Stimulated activated naive B cell treated with anti-CD40 and anti-IgM and Interleukin-4, amounts not matched to agents 10 μg/mL and 1 μg/mL and 100 μg/mL, for 72 hours (primary cell): ENCODE results near the gene MEX3A.
"Not testable (repeated sequence)": the region's sequence is repeated elsewhere in the genome, so short reads cannot be mapped to it uniquely, and the experiment has no call there.

Experiments
- ATAC-seq, 2 donors: fragments of 150-1000 bp; cut with Tn5 transposase; replicated peaks; 2 replicates each; pipeline ENCODE4 v1.10.0; 2021; ENCODE audit warnings: moderate library complexity in 1 of 2
- DNase-seq: peaks from one replicate; pipeline ENCODE4 v3.0.0; 2021
- H3K27ac Mint-ChIP-seq: one replicate; pipeline ENCODE4 v1.8.0; 2022; ENCODE audit warnings: mild to moderate bottlenecking, mixed read lengths
- H3K27me3 Mint-ChIP-seq, 2 donors: one replicate each; pipeline ENCODE4 v1.8.0; 2022; ENCODE audit warnings: mixed read lengths in 2 of 2
- H3K36me3 Mint-ChIP-seq, 2 donors: one replicate each; pipeline ENCODE4 v1.8.0; 2022; ENCODE audit warnings: mixed read lengths in 2 of 2, mild to moderate bottlenecking in 1 of 2
- H3K4me1 Mint-ChIP-seq, 2 donors: one replicate each; pipeline ENCODE4 v1.8.0; 2022; ENCODE audit warnings: mixed read lengths in 2 of 2, mild to moderate bottlenecking in 1 of 2
- H3K4me3 Mint-ChIP-seq, 2 donors: one replicate each; pipeline ENCODE4 v1.8.0; 2022; ENCODE audit warnings: mild to moderate bottlenecking in 2 of 2, mixed read lengths in 2 of 2, moderate library complexity in 1 of 2
- H3K9me3 Mint-ChIP-seq, 2 donors: one replicate each; pipeline ENCODE4 v1.8.0; 2022; ENCODE audit warnings: mixed read lengths in 2 of 2, mild to moderate bottlenecking in 1 of 2

MEX3A gene, protein sequence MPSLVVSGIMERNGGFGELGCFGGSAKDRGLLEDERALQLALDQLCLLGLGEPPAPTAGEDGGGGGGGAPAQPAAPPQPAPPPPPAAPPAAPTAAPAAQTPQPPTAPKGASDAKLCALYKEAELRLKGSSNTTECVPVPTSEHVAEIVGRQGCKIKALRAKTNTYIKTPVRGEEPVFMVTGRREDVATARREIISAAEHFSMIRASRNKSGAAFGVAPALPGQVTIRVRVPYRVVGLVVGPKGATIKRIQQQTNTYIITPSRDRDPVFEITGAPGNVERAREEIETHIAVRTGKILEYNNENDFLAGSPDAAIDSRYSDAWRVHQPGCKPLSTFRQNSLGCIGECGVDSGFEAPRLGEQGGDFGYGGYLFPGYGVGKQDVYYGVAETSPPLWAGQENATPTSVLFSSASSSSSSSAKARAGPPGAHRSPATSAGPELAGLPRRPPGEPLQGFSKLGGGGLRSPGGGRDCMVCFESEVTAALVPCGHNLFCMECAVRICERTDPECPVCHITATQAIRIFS

DNA sequence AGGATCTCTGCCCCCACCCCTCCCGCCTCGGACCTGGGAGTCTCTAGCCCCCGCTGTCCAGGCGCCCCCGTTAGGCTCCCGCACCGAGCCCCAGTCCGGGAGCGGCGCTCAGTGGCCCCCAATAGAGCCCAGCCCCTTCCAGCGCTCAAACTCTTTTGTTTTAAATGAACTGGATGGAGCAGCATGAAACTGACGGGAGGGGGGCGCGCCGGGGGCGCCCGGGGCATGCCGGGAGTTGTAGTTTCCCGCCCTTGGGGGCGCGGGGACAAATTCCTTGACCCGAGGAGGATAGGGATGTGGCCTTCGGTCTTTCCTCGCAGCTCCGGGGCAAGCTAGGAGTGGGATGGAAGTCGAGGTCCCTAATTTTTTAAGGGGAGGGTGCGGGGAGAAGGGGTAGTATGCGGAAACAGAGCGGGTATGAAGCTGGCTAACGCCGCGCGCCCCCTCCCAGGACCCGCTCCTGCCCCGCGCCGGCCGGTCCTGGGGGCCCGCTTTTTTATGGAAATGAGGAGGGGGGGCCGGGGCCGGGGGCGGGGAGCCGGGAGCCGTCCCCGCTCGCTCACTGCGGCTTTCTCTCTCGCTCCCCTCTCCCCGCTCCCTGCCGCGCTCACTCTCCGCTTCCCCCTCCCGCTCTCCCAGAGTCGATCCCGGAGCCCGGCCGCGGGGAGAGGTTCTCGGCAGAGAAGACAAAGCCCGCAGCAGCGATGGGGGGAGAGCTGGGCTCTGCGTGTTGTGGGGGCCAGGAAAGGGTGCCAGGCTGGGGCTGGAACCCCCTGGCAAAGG, at the start of gene MEX3A:
TSS of gene MEX3A (minus strand) at position 157 of the 783 bp plus-strand sequence. CDS start 467 bp downstream, outside the sequence.
- DNase-seq (peak; percentile 51), ATAC-seq (peak; percentile 87 to 88)
- Mint-ChIP-seq H3K27ac (peak within 1 kb of the TSS; percentile 65), H3K4me3 (peak within 1 kb of the TSS; percentile 86 to 92), H3K36me3 (no peaks in the 10 kb centered on the region), H3K4me1 (peaks cover 17 to 19% of the 10 kb centered on the region in 2 donors), H3K27me3 (peaks cover 23 to 43% of the 10 kb centered on the region in 2 donors), H3K9me3 (no peaks in the 10 kb centered on the region)

DNA sequence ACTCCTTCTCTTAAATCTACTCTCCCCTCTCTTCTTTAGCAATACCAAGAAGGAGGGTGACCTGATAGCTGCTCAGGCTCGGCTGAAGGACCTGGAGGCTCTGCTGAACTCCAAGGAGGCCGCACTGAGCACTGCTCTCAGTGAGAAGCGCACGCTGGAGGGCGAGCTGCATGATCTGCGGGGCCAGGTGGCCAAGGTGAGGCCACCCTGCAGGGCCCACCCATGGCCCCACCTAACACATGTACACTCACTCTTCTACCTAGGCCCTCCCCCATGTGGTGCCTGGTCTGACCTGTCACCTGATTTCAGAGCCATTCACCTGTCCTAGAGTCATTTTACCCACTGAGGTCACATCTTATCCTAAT, 48.3 kb upstream of the MEX3A start:
- Mint-ChIP-seq H3K4me1 (peaks cover 33 to 50% of the 10 kb centered on the region in 2 donors), H3K36me3 (peaks cover 27 to 28% of the 10 kb centered on the region in 2 donors), H3K27ac (no peak overlapping the region), H3K4me3 (no peak overlapping the region), H3K27me3 (peaks cover 8 to 9% of the 10 kb centered on the region in 2 donors), H3K9me3 (no peaks in the 10 kb centered on the region)
- ATAC-seq (no peak), DNase-seq (no peak)

DNA sequence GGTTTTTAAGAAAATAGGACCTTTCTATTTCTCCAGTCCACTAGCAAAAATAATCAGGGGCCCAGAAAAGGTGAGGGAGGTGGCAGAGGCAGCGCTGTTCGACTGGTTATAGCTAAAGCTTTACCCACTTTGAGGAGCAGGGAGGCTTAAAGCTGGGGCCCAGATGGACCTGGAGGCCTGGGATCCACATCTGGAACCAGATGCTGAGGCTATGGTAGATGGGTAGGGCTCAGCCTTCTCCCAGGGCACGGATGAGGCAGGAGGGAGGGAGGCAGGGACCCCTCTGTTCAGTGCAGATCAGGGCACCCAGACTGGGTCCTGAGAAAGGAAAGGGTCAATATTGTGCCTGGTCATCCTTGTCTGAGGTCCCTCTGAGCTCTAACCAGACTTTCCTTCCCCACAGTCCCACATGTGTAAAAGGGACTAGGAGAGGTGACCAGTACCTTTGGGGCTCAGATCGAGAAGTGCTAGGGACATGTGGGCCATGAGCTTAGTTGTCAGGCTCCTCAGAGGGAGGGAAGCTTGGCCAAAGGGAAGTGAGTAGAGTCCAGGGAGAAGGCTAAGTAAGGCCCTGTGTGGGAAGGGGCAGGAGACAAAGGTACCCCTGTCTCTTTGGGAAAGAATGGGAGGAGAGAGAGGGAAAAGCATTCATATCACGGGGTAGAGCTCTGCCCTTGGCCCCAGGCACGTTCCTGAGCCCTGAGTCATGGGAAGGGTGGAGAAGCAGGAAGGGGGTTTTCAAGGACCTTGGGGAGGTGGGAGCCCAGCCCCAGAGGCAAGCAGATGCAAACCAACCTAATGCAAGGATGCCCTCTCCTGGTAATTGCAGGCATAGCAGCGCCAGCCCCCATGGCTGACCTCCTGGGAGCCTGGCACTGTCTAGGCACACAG, 47.7 kb upstream of the MEX3A start:
- H3K4me3 Mint-ChIP-seq: peak overlapping the region in 1 of 2 donors; percentile 2
- peak overlapping the region; percentile 32 for H3K27ac Mint-ChIP-seq
- ATAC-seq (peak; percentile 19 to 33), DNase-seq (peak; percentile 69)
- peaks cover 6 to 8% of the 10 kb centered on the region in 2 donors for H3K27me3 Mint-ChIP-seq
- H3K9me3 Mint-ChIP-seq: no peaks in the 10 kb centered on the region
- H3K4me1 Mint-ChIP-seq: peaks cover 37 to 56% of the 10 kb centered on the region in 2 donors
- H3K36me3 Mint-ChIP-seq: peaks cover 26 to 27% of the 10 kb centered on the region in 2 donors

DNA sequence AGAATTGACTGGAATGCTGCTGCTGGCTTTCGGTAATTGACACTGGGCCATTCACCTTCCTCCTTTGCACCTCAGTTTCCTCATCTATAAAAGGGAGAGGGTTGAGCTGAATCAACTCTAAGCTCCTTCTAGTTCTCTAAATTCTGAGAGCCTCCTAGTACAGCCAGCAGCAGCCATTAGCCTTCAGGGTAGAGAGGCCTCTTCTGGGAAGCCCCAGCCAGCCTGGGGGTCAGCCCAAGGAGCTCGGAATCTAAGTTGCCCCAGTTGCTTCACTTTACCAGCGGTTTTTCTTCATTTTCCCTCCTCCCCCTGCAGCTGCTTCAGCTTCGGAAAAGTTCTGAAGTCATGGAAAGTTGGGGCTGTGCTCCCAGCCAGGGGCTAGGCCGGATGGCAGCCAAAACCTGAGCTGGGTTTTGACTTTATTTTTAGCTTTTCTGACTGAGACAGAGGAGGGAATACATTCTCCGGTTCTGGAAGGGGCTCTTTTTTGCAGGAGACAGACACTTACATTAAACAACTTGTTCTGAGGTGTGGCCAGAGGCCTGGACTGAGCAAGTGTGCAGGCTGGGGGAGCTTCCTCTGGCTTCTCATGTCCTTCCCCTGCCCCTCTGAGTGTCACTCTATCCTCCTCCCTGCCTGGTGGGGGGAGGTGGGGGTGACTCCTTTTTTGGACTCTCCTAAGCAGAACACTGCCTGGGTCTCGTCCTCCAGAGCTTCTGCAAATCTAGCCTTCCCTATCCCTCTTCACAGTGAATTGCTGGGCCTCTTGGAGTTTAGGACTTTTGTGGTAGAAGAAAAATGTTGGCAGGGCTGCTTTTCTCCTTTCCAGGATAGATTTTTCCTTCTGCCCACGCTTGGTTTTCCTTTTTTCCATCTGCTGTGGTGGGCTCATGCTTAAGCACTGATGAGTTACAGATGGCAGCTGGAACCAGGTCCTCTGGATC, 46.7 kb upstream of the MEX3A start:
- H3K4me1 Mint-ChIP-seq: peaks cover 42 to 66% of the 10 kb centered on the region in 2 donors
- DNase-seq (no peak), ATAC-seq (no peak)
- H3K27me3 Mint-ChIP-seq: no peaks in the 10 kb centered on the region
- H3K27ac Mint-ChIP-seq: peak overlapping the region; percentile 32
- H3K4me3 Mint-ChIP-seq: peak overlapping the region in 1 of 2 donors; percentile 14
- no peaks in the 10 kb centered on the region for H3K9me3 Mint-ChIP-seq
- peaks cover 19 to 21% of the 10 kb centered on the region in 2 donors for H3K36me3 Mint-ChIP-seq

DNA sequence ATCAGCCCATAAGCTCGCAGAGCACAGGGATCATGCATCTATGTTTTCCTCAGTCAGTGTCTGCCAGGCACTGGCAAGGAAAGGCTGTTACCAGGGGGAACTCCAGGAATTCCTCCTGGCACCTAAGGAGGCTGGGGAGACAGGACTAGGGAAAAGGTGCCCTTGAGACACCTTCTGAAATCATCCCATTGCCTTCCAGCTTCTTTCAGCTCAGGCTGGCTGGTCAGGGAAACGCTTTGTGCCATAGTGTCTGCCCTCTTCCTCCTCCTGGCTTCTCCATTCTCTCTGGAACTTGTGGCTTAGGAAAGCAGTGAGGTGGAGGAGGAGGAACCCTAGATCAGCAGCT, 46.0 kb upstream of the MEX3A start:
- peaks cover 49 to 72% of the 10 kb centered on the region in 2 donors for H3K4me1 Mint-ChIP-seq
- H3K27me3 Mint-ChIP-seq: no peaks in the 10 kb centered on the region
- ATAC-seq (no peak), DNase-seq (no peak)
- peak overlapping the region in 1 of 2 donors; percentile 14 for H3K4me3 Mint-ChIP-seq
- H3K27ac Mint-ChIP-seq: peak overlapping the region; percentile 32
- peaks cover 16 to 19% of the 10 kb centered on the region in 2 donors for H3K36me3 Mint-ChIP-seq
- H3K9me3 Mint-ChIP-seq: no peaks in the 10 kb centered on the region

DNA sequence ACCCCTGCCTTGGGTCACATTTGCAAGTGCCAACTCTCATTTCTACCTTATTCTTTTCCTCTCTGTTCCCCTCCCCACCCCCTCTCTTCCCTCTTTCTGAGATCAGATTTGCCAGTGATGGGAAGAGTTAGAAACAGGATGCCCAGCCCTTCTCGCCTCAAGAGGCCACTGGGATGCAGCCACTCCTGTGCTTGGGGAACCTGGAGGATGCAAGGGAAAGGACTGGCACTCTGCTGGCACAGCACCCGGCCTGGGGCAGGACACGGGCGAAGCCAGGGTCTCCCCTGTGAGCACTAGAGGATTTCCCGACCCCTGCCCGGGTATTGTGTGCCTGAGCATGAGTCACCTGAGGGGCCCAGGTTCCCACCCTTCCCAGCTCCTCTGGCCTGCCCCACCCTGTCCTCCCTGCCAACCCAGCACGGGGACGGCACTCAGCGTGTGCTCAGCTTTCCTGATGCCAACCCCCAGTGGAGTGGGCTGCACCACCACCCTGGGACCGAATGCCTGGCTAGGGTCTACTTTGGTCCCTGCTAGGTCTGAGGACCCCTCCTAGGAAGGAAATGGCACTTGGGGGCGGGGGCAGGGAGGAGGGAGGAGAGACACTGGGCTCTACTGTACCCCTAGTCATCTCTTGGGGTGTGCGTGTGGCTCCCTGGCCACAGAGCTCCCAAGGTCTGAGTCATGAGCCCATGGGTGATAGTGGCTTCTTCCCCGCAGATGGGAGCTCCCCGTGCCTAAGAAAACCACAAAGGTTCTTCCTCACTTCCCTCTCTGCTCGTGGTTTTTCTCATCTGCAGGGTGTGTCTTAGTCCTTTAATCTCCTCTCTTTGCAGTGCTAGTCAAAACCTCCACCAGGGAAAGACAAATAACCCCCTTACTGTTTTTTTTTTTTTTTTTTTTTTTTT, 44.6 kb upstream of the MEX3A start:
- peaks cover 57 to 84% of the 10 kb centered on the region in 2 donors for H3K4me1 Mint-ChIP-seq
- no peaks in the 10 kb centered on the region for H3K9me3 Mint-ChIP-seq
- peak; percentile 89 for DNase-seq
- peak overlapping the region; percentile 58 to 59 for H3K4me3 Mint-ChIP-seq
- peaks cover 0 to 5% of the 10 kb centered on the region in 2 donors for H3K27me3 Mint-ChIP-seq
- ATAC-seq: peak; percentile 88 to 90
- peak overlapping the region; percentile 95 for H3K27ac Mint-ChIP-seq
- H3K36me3 Mint-ChIP-seq: peaks cover 16 to 22% of the 10 kb centered on the region in 2 donors

DNA sequence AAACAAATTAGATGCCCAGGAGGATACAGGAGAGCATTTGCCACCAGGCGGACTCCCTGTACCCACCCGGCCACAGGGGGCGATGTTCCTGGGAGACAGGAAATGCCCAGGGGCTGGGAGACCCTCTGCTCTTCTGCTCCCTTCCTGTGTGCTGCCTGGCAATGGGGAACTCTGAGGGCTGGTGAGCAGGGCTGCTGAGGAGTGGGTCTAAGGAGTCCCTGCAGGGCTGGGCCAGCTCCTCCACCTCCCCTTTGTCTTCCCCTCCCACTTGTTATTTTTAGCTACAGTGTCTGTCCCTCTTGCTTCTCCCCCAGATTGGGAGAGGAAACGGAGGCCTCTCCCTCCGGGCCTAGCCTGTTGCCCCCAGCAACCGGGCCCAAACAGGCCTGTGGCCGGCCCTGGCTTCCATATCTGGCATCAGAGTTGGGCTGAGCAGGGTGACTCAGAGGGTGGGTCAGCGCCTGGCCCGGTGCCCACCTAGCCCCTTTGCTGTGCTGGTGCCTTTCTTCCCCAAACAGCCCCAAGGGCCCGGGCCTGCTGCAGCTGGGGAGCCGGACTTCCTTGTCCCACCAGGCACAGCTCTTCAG, 43.9 kb upstream of the MEX3A start:
- DNase-seq: peak; percentile 69

DNA sequence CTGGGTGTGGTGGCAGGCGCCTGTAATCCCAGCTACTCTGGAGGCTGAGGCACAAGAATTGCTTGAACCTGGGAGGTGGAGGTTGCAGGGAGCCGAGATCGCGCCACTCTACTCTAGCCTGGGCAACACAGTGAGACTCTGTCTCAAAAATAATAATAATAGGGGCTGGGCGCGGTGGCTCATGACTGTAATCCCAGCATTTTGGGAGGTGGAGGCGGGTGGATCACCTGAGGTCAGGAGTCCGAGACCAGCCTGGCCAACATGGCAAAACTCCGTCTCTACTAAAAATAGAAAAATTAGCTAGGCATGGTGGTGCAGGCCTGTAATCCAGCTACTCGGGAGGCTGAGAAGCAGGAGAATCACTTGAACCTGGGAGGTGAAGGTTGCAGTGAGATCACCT, 43.3 kb upstream of the MEX3A start:
- Mint-ChIP-seq H3K27ac (peak overlapping the region; percentile 86), H3K36me3 (peaks cover 9 to 20% of the 10 kb centered on the region in 2 donors), H3K4me1 (peaks cover 60 to 86% of the 10 kb centered on the region in 2 donors), H3K4me3 (peak overlapping the region in 1 of 2 donors; percentile 22)
- not testable (repeated sequence) for H3K27me3 Mint-ChIP-seq, ATAC-seq, DNase-seq, H3K9me3 Mint-ChIP-seq

More for the DNA sequence above, 43.9 kb upstream of the MEX3A start:
- Mint-ChIP-seq H3K9me3 (no peaks in the 10 kb centered on the region), H3K27ac (peak overlapping the region; percentile 95), H3K4me3 (peak overlapping the region; percentile 53 to 59), H3K36me3 (peaks cover 12 to 18% of the 10 kb centered on the region in 2 donors), H3K4me1 (peaks cover 58 to 84% of the 10 kb centered on the region in 2 donors), H3K27me3 (peaks cover 0 to 5% of the 10 kb centered on the region in 2 donors)
- ATAC-seq: peak; percentile 39 to 41

DNA sequence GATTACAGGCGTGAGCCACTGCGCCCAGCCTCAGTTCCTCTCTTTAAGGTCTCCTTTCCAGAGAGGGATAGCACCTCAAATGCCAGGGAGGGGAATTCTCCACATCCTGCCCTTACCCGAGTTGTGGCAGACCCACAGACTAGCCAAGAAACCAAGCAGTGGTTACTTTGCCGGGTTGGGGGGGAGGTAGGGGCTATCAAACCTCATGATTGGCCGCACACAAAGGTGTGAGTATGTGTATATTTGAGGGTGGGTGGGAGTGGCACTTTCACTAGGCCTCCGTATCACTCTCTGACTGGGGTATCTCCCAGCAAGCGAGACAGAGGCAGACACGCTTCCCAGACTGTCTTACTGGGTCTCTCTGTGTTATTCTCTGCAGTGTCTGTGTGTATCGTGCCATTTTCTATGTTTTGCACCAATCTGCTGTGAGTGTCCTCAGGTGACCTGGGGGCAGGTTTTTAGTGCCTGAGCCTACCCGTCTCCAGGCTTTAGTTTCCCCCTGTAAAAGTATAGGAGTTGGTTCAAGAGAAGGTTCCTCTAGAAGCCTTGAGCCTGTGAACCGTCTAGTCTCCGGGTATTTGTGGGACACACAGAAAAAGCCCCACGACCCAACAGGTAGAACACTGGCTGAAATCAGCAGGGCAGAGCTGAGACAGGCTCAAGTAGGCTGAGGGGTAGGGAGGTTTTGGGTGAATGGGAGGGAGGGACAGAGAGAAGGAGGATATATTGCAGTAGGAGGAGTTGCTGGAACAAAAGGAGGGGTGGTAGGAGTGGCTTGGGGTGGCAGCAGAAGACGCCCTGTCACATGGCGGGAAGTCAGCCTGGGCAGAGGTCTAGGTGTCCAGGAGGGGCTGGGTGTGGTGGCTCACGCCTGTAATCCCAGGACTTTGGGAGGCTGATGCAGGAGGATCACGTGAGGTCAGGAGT, 42.6 kb upstream of the MEX3A start:
- DNase-seq (no peak), ATAC-seq (peak in 1 of 2 donors; percentile 4)
- peaks cover 17 to 27% of the 10 kb centered on the region in 2 donors for H3K36me3 Mint-ChIP-seq
- peak overlapping the region; percentile 86 for H3K27ac Mint-ChIP-seq
- H3K27me3 Mint-ChIP-seq: peaks cover 0 to 5% of the 10 kb centered on the region in 2 donors
- no peaks in the 10 kb centered on the region for H3K9me3 Mint-ChIP-seq
- H3K4me1 Mint-ChIP-seq: peaks cover 62 to 86% of the 10 kb centered on the region in 2 donors
- peak overlapping the region; percentile 10 to 32 for H3K4me3 Mint-ChIP-seq

DNA sequence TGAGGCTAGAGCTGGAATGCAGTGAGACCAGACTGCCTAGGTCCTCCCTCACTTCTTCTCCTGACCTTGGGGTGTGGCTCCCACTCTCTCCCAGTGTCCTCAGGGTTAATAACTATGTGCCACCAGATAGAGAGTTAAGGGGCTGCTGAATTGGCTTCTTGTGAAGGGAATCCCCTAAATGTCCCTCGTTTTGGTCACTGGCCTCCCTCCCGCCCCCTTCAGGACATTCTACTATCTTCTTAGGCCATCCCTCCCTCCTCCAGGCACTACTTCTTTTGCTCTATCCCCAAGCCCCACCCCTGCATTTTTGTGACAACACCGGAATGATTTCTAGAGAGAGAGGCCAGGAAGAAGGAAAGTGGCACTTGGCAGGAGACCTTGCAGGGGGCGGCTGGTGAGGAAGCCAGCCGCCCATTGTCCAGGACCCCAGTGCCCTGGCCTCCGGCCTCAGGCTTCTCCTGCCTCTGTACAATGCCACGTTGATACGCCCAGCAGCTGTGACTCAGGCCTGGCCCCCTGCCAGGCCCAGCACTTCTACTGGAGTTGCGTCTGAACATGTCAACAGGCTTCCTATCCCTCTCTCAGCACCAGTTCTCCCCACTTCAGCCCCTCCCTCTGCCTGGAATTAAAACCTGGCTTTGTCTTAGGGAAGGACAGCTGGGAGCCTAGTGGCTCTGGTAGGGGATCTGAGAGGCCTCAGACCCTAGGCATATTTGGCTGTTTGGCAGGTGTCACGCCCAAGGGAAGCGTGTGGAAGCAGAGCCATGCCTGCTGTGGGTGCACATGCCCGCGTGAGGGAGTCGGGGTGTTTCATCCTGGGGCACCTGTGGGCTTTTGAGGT, 41.3 kb upstream of the MEX3A start:
- DNase-seq (no peak), ATAC-seq (no peak)
- Mint-ChIP-seq H3K27ac (peak overlapping the region; percentile 83), H3K36me3 (peaks cover 18 to 32% of the 10 kb centered on the region in 2 donors), H3K4me1 (peaks cover 55 to 81% of the 10 kb centered on the region in 2 donors), H3K27me3 (peaks cover 0 to 5% of the 10 kb centered on the region in 2 donors), H3K4me3 (peak overlapping the region; percentile 26 to 43), H3K9me3 (no peaks in the 10 kb centered on the region)
